LNCAP (cell line): ENCODE measurements around the gene ABCB10.

Source experiments
- TF ChIP-seq, protein P1 (sequence below): fragments of 450-650 bp; IDR thresholded peaks from 2 replicates; pipeline ENCODE4 v1.5.1; 2017; ENCODE audit warnings: mild to moderate bottlenecking

Gene ABCB10

GRCh38 chr1:229470406-229471043 lies 88.0 kb downstream of the ABCB10 start:
- TF ChIP-seq, protein P1, sequence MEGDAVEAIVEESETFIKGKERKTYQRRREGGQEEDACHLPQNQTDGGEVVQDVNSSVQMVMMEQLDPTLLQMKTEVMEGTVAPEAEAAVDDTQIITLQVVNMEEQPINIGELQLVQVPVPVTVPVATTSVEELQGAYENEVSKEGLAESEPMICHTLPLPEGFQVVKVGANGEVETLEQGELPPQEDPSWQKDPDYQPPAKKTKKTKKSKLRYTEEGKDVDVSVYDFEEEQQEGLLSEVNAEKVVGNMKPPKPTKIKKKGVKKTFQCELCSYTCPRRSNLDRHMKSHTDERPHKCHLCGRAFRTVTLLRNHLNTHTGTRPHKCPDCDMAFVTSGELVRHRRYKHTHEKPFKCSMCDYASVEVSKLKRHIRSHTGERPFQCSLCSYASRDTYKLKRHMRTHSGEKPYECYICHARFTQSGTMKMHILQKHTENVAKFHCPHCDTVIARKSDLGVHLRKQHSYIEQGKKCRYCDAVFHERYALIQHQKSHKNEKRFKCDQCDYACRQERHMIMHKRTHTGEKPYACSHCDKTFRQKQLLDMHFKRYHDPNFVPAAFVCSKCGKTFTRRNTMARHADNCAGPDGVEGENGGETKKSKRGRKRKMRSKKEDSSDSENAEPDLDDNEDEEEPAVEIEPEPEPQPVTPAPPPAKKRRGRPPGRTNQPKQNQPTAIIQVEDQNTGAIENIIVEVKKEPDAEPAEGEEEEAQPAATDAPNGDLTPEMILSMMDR: no peak

DNA sequence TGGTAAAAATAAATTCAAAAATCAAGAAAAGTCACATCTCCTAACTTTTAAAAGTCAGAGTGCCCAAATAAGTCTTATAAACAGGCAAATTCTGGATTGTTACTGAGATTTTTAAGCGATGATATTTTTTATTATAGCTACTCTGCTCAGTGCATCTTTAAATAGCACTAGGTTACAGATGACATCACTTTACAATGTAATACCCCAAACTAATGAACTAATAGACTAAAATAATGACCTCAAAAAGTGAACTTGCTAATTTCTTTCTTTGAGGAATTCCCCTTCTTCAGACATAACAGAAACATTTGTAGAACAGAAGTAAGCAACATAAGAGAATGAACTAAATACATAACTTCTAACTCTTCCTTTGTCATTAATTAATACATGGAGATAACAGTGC lies 91.6 kb downstream of the ABCB10 start:
- TF ChIP-seq, protein P1: no peak
